Neural progenitor cell (in vitro differentiated cells): ENCODE results near the gene ABCB10. TPM values are rescaled to one million over a fixed set of nuclear protein-coding genes. Genes with fewer than 3 reads are reported as not detected.

Experiments
- DNase-seq: peaks from one replicate; pipeline ENCODE4 v3.0.0-alpha.2; 2016; ENCODE audit warnings: low spot score
- H2AFZ ChIP-seq: fragments of 200-600 bp; sonication (generic); replicated peaks from 2 replicates; pipeline ENCODE4 v1.6.1; 2016; ENCODE audit warnings: antibody characterized with exemption
- H3F3A ChIP-seq: fragments of 200-600 bp; sonication (generic); 2 replicates; pipeline ENCODE4 v1.6.1; 2016; ENCODE audit warnings: antibody characterized with exemption, low read depth
- H3K27ac ChIP-seq: fragments of 200-600 bp; sonication (generic); 2 replicates; pipeline ENCODE4 v1.5.1; 2016; ENCODE audit warnings: mild to moderate bottlenecking
- H3K27me3 ChIP-seq: fragments of 200-600 bp; sonication (generic); 2 replicates; pipeline ENCODE4 v1.6.1; 2016; ENCODE audit warnings: mild to moderate bottlenecking, moderate library complexity
- H3K36me3 ChIP-seq: fragments of 200-600 bp; sonication (generic); 2 replicates; pipeline ENCODE4 v1.5.1; 2016
- H3K4me1 ChIP-seq: fragments of 200-600 bp; sonication (generic); 2 replicates; pipeline ENCODE4 v1.6.1; 2016; ENCODE audit warnings: mixed run types
- H3K4me2 ChIP-seq: fragments of 200-600 bp; sonication (generic); 2 replicates; pipeline ENCODE4 v1.6.1; 2016
- H3K4me3 ChIP-seq: fragments of 200-600 bp; sonication (generic); 2 replicates; pipeline ENCODE4 v1.5.1; 2016
- H3K79me2 ChIP-seq: fragments of 200-600 bp; sonication (generic); 2 replicates; pipeline ENCODE4 v1.6.1; 2016; ENCODE audit warnings: low read depth
- H3K9ac ChIP-seq: fragments of 200-600 bp; sonication (generic); 2 replicates; pipeline ENCODE4 v1.6.1; 2016
- H3K9me3 ChIP-seq: fragments of 200-600 bp; sonication (generic); 2 replicates; pipeline ENCODE4 v1.5.1; 2016; ENCODE audit warnings: low read depth
- H4K20me1 ChIP-seq: fragments of 200-600 bp; sonication (generic); 2 replicates; pipeline ENCODE4 v1.6.1; 2016; ENCODE audit warnings: low read depth
- H3K27ac Mint-ChIP-seq: 3 replicates; pipeline ENCODE4 v1.8.0; 2021; ENCODE audit warnings: mixed read lengths
- H3K27me3 Mint-ChIP-seq: 2 replicates; pipeline ENCODE4 v1.8.0; 2022; ENCODE audit warnings: low read depth, mild to moderate bottlenecking, inconsistent platforms, moderate library complexity, mixed read lengths; ENCODE audit not compliant: insufficient read depth
- H3K36me3 Mint-ChIP-seq: 3 replicates; pipeline ENCODE4 v1.8.0; 2021; ENCODE audit warnings: mixed read lengths
- H3K4me1 Mint-ChIP-seq: 3 replicates; pipeline ENCODE4 v1.8.0; 2021; ENCODE audit warnings: mixed read lengths
- H3K4me3 Mint-ChIP-seq: 3 replicates; pipeline ENCODE4 v1.8.0; 2021; ENCODE audit warnings: mild to moderate bottlenecking, moderate library complexity, mixed read lengths
- H3K9me3 Mint-ChIP-seq: 3 replicates; pipeline ENCODE4 v1.8.0; 2020; ENCODE audit warnings: mixed read lengths
- CTCF ChIP-seq: fragments of 200-600 bp; sonication (generic); IDR thresholded peaks from 2 replicates; pipeline ENCODE4 v1.5.1; 2017; ENCODE audit warnings: antibody characterized with exemption, mild to moderate bottlenecking
- EZH2 ChIP-seq: fragments of 200-600 bp; sonication (generic); IDR thresholded peaks from 2 replicates; pipeline ENCODE4 v1.6.1; 2017; ENCODE audit warnings: antibody characterized with exemption, mild to moderate bottlenecking, moderate library complexity
- EZH2phosphoT487 ChIP-seq: fragments of 200-600 bp; sonication (generic); IDR thresholded peaks from 2 replicates; pipeline ENCODE4 v1.6.1; 2017; ENCODE audit warnings: antibody characterized with exemption
- total RNA-seq: library from RNA; depleted of rRNA; stranded (reverse); fragments of >200 nt; gene quantifications from 2 replicates; pipeline ENCODE4 v1.2.3, GENCODE V29; 2015; ENCODE audit warnings: low replicate concordance

ABCB10 gene
- total RNA-seq, 1 donor from 2014 or later: 11.9 TPM

DNA sequence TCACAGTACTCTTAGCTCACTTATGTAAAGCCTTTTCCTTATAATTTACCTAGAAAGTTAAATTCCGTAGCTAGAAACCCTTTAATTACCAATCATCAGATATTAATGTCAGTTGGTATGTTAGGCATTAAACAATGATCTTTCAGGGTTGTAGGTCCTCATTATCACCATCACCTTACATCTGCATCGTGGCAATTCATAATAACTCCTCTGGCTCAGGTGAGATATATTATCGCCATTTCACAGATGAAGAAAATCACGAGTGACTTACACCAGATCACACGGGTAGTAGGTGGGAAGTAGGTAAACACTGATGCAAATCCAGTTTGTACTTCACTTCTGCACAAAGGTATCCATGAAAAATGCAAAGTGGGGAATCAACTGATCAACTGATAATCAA lies 51.0 kb downstream of the ABCB10 start:
- H4K20me1 ChIP-seq: no peaks in the 10 kb centered on the region
- peak overlapping the region; percentile 93 for H3K4me2 ChIP-seq
- H3K4me3 ChIP-seq: peak overlapping the region; percentile 83
- H3K4me1 Mint-ChIP-seq: peaks cover 19% of the 10 kb centered on the region
- H3K79me2 ChIP-seq: peaks cover 50% of the 10 kb centered on the region
- H3K9ac ChIP-seq: peak overlapping the region; percentile 97
- H3K27me3 Mint-ChIP-seq: peaks cover 4% of the 10 kb centered on the region
- H3F3A ChIP-seq: peaks cover 6% of the 10 kb centered on the region
- H3K27ac ChIP-seq: peak overlapping the region; percentile 97
- peak overlapping the region; percentile 69 for H3K27ac Mint-ChIP-seq
- H3K36me3 ChIP-seq: no peaks in the 10 kb centered on the region
- no peaks in the 10 kb centered on the region for H3K9me3 Mint-ChIP-seq
- H3K36me3 Mint-ChIP-seq: no peaks in the 10 kb centered on the region
- H2AFZ ChIP-seq: peak overlapping the region; percentile 74
- no peaks in the 10 kb centered on the region for H3K27me3 ChIP-seq
- no peaks in the 10 kb centered on the region for H3K9me3 ChIP-seq
- no peak for TF ChIP-seq EZH2
- TF ChIP-seq EZH2phosphoT487: no peak
- no peak for TF ChIP-seq CTCF
- DNase-seq: no peak
- peak overlapping the region; percentile 95 for H3K4me3 Mint-ChIP-seq
- peaks cover 9% of the 10 kb centered on the region for H3K4me1 ChIP-seq

DNA sequence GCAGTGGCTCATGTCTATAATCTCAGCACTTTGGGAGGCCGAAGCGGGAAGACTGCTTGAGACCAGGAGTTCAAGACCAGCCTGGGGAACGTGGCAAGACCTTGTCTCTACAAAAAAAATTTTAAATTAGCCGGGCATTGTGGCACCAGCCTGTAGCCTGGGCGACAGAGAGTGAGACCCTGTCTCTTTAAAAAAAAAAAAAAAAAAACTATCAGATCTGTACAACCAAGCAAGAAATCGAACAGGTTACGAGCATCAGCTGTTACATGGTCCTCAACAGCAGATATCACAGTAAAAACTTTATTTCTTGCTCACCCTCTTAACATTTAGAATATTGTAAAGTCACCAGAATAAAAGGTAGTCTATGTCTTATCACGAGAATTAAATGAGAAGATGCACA lies 51.9 kb downstream of the ABCB10 start:
- no peak overlapping the region for H3K27ac ChIP-seq
- H3K4me3 ChIP-seq: peak overlapping the region; percentile 83
- no peaks in the 10 kb centered on the region for H4K20me1 ChIP-seq
- Mint-ChIP-seq H3K27me3 (peaks cover 4% of the 10 kb centered on the region), H3K36me3 (no peaks in the 10 kb centered on the region), H3K4me1 (peaks cover 19% of the 10 kb centered on the region), H3K9me3 (no peaks in the 10 kb centered on the region), H3K27ac (no peak overlapping the region), H3K4me3 (peak overlapping the region; percentile 95)
- TF ChIP-seq EZH2: no peak
- no peak overlapping the region for H2AFZ ChIP-seq
- peak overlapping the region; percentile 93 for H3K4me2 ChIP-seq
- no peaks in the 10 kb centered on the region for H3K27me3 ChIP-seq
- H3K9ac ChIP-seq: peak overlapping the region; percentile 97
- H3F3A ChIP-seq: peaks cover 6% of the 10 kb centered on the region
- peaks cover 9% of the 10 kb centered on the region for H3K4me1 ChIP-seq
- H3K9me3 ChIP-seq: no peaks in the 10 kb centered on the region
- peaks cover under 1% of the 10 kb centered on the region for H3K36me3 ChIP-seq
- H3K79me2 ChIP-seq: peaks cover 50% of the 10 kb centered on the region
- DNase-seq: no peak

- Mint-ChIP-seq H3K36me3 (peaks cover 24% of the 10 kb centered on the region), H3K4me3 (no peak overlapping the region), H3K9me3 (no peaks in the 10 kb centered on the region), H3K4me1 (peaks cover 7% of the 10 kb centered on the region), H3K27ac (no peak overlapping the region), H3K27me3 (no peaks in the 10 kb centered on the region)
- peaks cover 6% of the 10 kb centered on the region for H4K20me1 ChIP-seq
- H3K79me2 ChIP-seq: no peaks in the 10 kb centered on the region
- H3K9me3 ChIP-seq: no peaks in the 10 kb centered on the region
- no peak for DNase-seq
- no peak overlapping the region for H2AFZ ChIP-seq
- H3K27me3 ChIP-seq: no peaks in the 10 kb centered on the region
- TF ChIP-seq EZH2 (no peak), CTCF (no peak), EZH2phosphoT487 (no peak)
- peaks cover 19% of the 10 kb centered on the region for H3K36me3 ChIP-seq
- H3K4me2 ChIP-seq: no peak overlapping the region
- H3K9ac ChIP-seq: no peak overlapping the region
- H3K4me1 ChIP-seq: no peaks in the 10 kb centered on the region
- H3F3A ChIP-seq: no peaks in the 10 kb centered on the region
- no peak overlapping the region for H3K4me3 ChIP-seq
- H3K27ac ChIP-seq: no peak overlapping the region
Observed at GRCh38 chr1:229495782-229496181, 62.7 kb downstream of the ABCB10 start.

GRCh38 chr1:229487181-229487580 lies 71.3 kb downstream of the ABCB10 start:
- Histone ChIP-seq H3F3A (no peaks in the 10 kb centered on the region), H3K79me2 (no peaks in the 10 kb centered on the region), H3K36me3 (peaks cover 9% of the 10 kb centered on the region), H3K4me1 (no peaks in the 10 kb centered on the region), H3K4me3 (no peak overlapping the region), H2AFZ (no peak overlapping the region), H3K9me3 (no peaks in the 10 kb centered on the region), H3K27ac (no peak overlapping the region), H3K9ac (no peak overlapping the region), H3K4me2 (no peak overlapping the region), H3K27me3 (no peaks in the 10 kb centered on the region), H4K20me1 (no peaks in the 10 kb centered on the region)
- TF ChIP-seq CTCF (no peak), EZH2phosphoT487 (no peak), EZH2 (no peak)
- Mint-ChIP-seq H3K36me3 (peaks cover 28% of the 10 kb centered on the region), H3K9me3 (no peaks in the 10 kb centered on the region), H3K27me3 (no peaks in the 10 kb centered on the region), H3K4me3 (no peak overlapping the region), H3K27ac (no peak overlapping the region), H3K4me1 (peaks cover 3% of the 10 kb centered on the region)
- no peak for DNase-seq
